Endothelial cell of umbilical vein (primary cell): Measurements from ENCODE around the gene PLXNB3. TPM values are rescaled to one million over a fixed set of nuclear protein-coding genes. Genes with fewer than 3 reads are reported as not detected.

Source experiments
- BruUV-seq: library from RNA; stranded (reverse); fragments of 400-500 nt; replicated peaks from 2 replicates; lab custom pipeline; 2021; lab: Mats Ljungman, UMichigan
- CTCF ChIA-PET: fragments of 300-600, 350-600 bp; sonication (Branson Sonifier 250); formaldehyde crosslinking; loops from one replicate; lab custom pipeline; 2021; ENCODE audit warnings: antibody characterized with exemption, inconsistent platforms; lab: Charles Lee
- POLR2A ChIA-PET: fragments of 300-600, 350-600 bp; sonication (Branson Sonifier 250); formaldehyde crosslinking; loops from one replicate; lab custom pipeline; 2021; ENCODE audit warnings: antibody characterized with exemption, inconsistent platforms; lab: Charles Lee
- DNase-seq: peaks from one replicate; pipeline ENCODE4 v3.0.0-alpha.2; 2011; ENCODE audit warnings: low read depth, low spot score
- FAIRE-seq: peaks from 2 replicates; lab custom pipeline; 2011; peaks lifted over from hg19 to GRCh38; lab: Jason Lieb, UNC
- H2AFZ ChIP-seq: 2 replicates; pipeline ENCODE4 v1.6.0; 2012; ENCODE audit warnings: low read depth, low read length, control low read depth, inconsistent platforms
- H3K27ac ChIP-seq: 2 replicates; pipeline ENCODE4 v1.5.1; 2011; ENCODE audit warnings: low read depth, mild to moderate bottlenecking, control low read depth, low read length, moderate library complexity; ENCODE audit not compliant: insufficient read depth
- H3K27me3 ChIP-seq, 2 experiments: 2 replicates each; pipeline versions ENCODE4 v1.6.0 to v1.6.1; 2011; ENCODE audit warnings: low read length in 2 of 2, mixed read lengths in 1 of 2; ENCODE audit not compliant: control insufficient read depth in 2 of 2, insufficient read depth in 2 of 2
- H3K36me3 ChIP-seq, 2 experiments: 2 replicates in 1 of 2; 3 replicates in 1 of 2; pipeline ENCODE4 v1.5.1; 2011; ENCODE audit warnings: low read length in 2 of 2, mild to moderate bottlenecking in 1 of 2, moderate library complexity in 1 of 2; ENCODE audit not compliant: control insufficient read depth in 2 of 2, insufficient read depth in 2 of 2; ENCODE audit errors: extremely low read depth in 1 of 2
- H3K4me1 ChIP-seq: 3 replicates; pipeline ENCODE4 v1.5.1; 2011; ENCODE audit warnings: mild to moderate bottlenecking, low read length; ENCODE audit not compliant: control insufficient read depth, insufficient read depth; ENCODE audit errors: extremely low read depth
- H3K4me2 ChIP-seq: 2 replicates; pipeline ENCODE4 v1.6.1; 2011; ENCODE audit warnings: low read length, control low read depth, mixed read lengths; ENCODE audit not compliant: insufficient read depth
- H3K4me3 ChIP-seq, 3 experiments: fragments of 200-600 bp in 1 of 3; sonication (generic), shearing (Covaris generic) in 1 of 3; replicated peaks in 1 of 3; 2 replicates each; pipeline ENCODE4 v1.5.1; 2011 to 2016; ENCODE audit warnings: control low read depth in 3 of 3, low read length in 3 of 3, mild to moderate bottlenecking in 2 of 3, inconsistent platforms in 1 of 3, low read depth in 1 of 3, moderate library complexity in 1 of 3; ENCODE audit not compliant: insufficient read depth in 1 of 3
- H3K79me2 ChIP-seq: 2 replicates; pipeline ENCODE4 v1.6.0; 2012; ENCODE audit warnings: low read length, inconsistent platforms; ENCODE audit not compliant: control insufficient read depth, insufficient read depth
- H3K9ac ChIP-seq: replicated peaks from 2 replicates; pipeline ENCODE3; 2011; ENCODE audit warnings: low read length, control low read depth; ENCODE audit not compliant: insufficient read depth; ENCODE audit errors: extremely low read depth
- H3K9me1 ChIP-seq: replicated peaks from 3 replicates; pipeline ENCODE4 v1.6.0; 2011; ENCODE audit warnings: mild to moderate bottlenecking, low read length; ENCODE audit not compliant: control insufficient read depth, insufficient read depth; ENCODE audit errors: extremely low read depth
- H3K9me3 ChIP-seq: replicated peaks from 2 replicates; pipeline ENCODE4 v1.5.1; 2012; ENCODE audit warnings: low read length, inconsistent platforms; ENCODE audit not compliant: control insufficient read depth, insufficient read depth
- H4K20me1 ChIP-seq: replicated peaks from 2 replicates; pipeline ENCODE3; 2011; ENCODE audit warnings: mild to moderate bottlenecking, low read length; ENCODE audit not compliant: control insufficient read depth, insufficient read depth; ENCODE audit errors: extremely low read depth
- CTCF ChIP-seq, 2 donors: IDR thresholded peaks; 1 replicate in 1 of 2; 2 replicates in 1 of 2; pipeline ENCODE4 v1.5.1; 2011; ENCODE audit warnings: low read length in 2 of 2, mild to moderate bottlenecking in 2 of 2, moderate library complexity in 2 of 2, control low read depth in 1 of 2, inconsistent platforms in 1 of 2, low read depth in 1 of 2; ENCODE audit not compliant: insufficient read depth in 1 of 2; ENCODE audit errors: extremely low read depth in 1 of 2
- EZH2 ChIP-seq: IDR thresholded peaks from 2 replicates; pipeline ENCODE4 v1.6.1; 2012; ENCODE audit warnings: borderline replicate concordance, low read depth, mild to moderate bottlenecking, moderate library complexity, low read length, inconsistent platforms; ENCODE audit not compliant: severe bottlenecking
- FOS ChIP-seq: IDR thresholded peaks from 2 replicates; pipeline ENCODE4 v1.6.1; 2011; ENCODE audit warnings: mild to moderate bottlenecking, low read length, moderate library complexity, borderline replicate concordance; ENCODE audit not compliant: insufficient read depth
- GATA2 ChIP-seq: IDR thresholded peaks from 2 replicates; pipeline ENCODE4 v1.7.0; 2011; ENCODE audit warnings: low read depth, mild to moderate bottlenecking, moderate library complexity, mixed read lengths, low read length; ENCODE audit not compliant: insufficient read length, insufficient read depth
- JUN ChIP-seq: IDR thresholded peaks from 2 replicates; pipeline ENCODE4 v1.6.1; 2011; ENCODE audit warnings: borderline replicate concordance, low read depth; ENCODE audit not compliant: insufficient read length, insufficient read depth
- MAX ChIP-seq: IDR thresholded peaks from 2 replicates; pipeline ENCODE4 v1.6.1; 2011; ENCODE audit not compliant: insufficient read depth, insufficient read length
- MYC ChIP-seq: IDR thresholded peaks from one replicate; pipeline ENCODE4 v1.6.1; 2011; ENCODE audit warnings: mild to moderate bottlenecking, low read depth, low read length
- POLR2A ChIP-seq: IDR thresholded peaks from 2 replicates; pipeline ENCODE4 v1.6.1; 2012; ENCODE audit warnings: low read depth, mild to moderate bottlenecking, control low read depth, low read length
- POLR2AphosphoS5 ChIP-seq: IDR thresholded peaks from 2 replicates; pipeline ENCODE4 v1.6.1; 2012; ENCODE audit warnings: low read depth, mild to moderate bottlenecking, control low read depth, low read length, moderate library complexity; ENCODE audit not compliant: insufficient read depth
- dilution Hi-C: fragments of 300-500 bp; cut with MboI; formaldehyde crosslinking; loops from one replicate; pipeline ENCODE4 v1.15.0; 2019; ENCODE audit warnings: low sequenced_read_pairs; ENCODE audit not compliant: extremely low pct_ligation_motif_present
- intact Hi-C: fragments of 100-400 bp; cut with micrococcal nuclease; formaldehyde crosslinking; loops from one replicate; pipeline ENCODE4 v1.10.0; 2022
- polyA plus RNA-seq, 4 experiments: library from polyadenylated mRNA; depleted of rRNA in 3 of 4; stranded (reverse) in 3 of 4; unstranded in 1 of 4; fragments of >200 nt; gene quantifications; 2 replicates each; pipeline versions ENCODE4 v1.2.1 to v1.2.3, GENCODE V29; 2011 to 2012; ENCODE audit warnings: missing spikeins in 1 of 4
- total RNA-seq: library from RNA; stranded (reverse); gene quantifications from 2 replicates; pipeline ENCODE4 v1.2.3, GENCODE V29; 2021

Gene PLXNB3
- total and polyA plus RNA-seq, 2 donors (not counting 3 experiments of a cell fraction or from before 2014, with no cell fraction given), result 19.0 to 31.4 TPM

- dilution Hi-C loops, result no loop called here
- FAIRE-seq, result no peak
- intact Hi-C loops, result loop anchor here (10.0 kb wide), 1 partner anchor 77 kb away; no protein-coding TSS in a partner anchor
These were observed 33.5 kb downstream of the PLXNB3 start for GRCh38 chrX:153797415-153798015.

More at GRCh38 chrX:153797415-153798015, 33.5 kb downstream of the PLXNB3 start:
- TF ChIP-seq CTCF (IDR thresholded peaks at IDR 0.05; ENCODE audit: extremely low read depth in 1 of 2, insufficient read depth in 1 of 2, low read depth in 1 of 2, low read length in 2 of 2), result no peak
- TF ChIP-seq POLR2A, result no peak
- TF ChIP-seq JUN, result no peak
- no peak for TF ChIP-seq POLR2AphosphoS5
- TF ChIP-seq FOS, result no peak
- TF ChIP-seq MYC, result no peak
- no peak for TF ChIP-seq GATA2
- TF ChIP-seq EZH2, result no peak
- no peak for TF ChIP-seq MAX
- no peak overlapping the region for H3K27ac ChIP-seq
- no peaks in the 10 kb centered on the region for H3K9me3 ChIP-seq
- H2AFZ ChIP-seq, result no peak overlapping the region
- no TSS peak for BruUV-seq
- H3K9ac ChIP-seq, result no peak overlapping the region
- H3K9me1 ChIP-seq, result no peaks in the 10 kb centered on the region
- no peaks in the 10 kb centered on the region for H3K27me3 ChIP-seq
- CTCF ChIA-PET, result no interaction called here
- H3K36me3 ChIP-seq, result peaks cover 0 to 16% of the 10 kb centered on the region in 2 experiments
- H3K4me3 ChIP-seq, result no peak overlapping the region
- POLR2A ChIA-PET, result no interaction called here
- peaks cover 15% of the 10 kb centered on the region for H3K4me1 ChIP-seq
- no peaks in the 10 kb centered on the region for H4K20me1 ChIP-seq
- peaks cover 37% of the 10 kb centered on the region for H3K79me2 ChIP-seq
- no peak for DNase-seq
- H3K4me2 ChIP-seq, result no peak overlapping the region
